ENCODE measurements around the gene MLF2. TPM values are rescaled to one million over a fixed set of nuclear protein-coding genes. Genes with fewer than 3 reads are reported as not detected.
A peak's percentile ranks its signal among the peaks of the same experiment; 100 is the strongest.

MLF2 gene
- 100 to 1,000 TPM; 184 to 208 (median 196) TPM for polyA plus RNA-seq (ENCODE audit: insufficient read length in 3 of 3)

DNA sequence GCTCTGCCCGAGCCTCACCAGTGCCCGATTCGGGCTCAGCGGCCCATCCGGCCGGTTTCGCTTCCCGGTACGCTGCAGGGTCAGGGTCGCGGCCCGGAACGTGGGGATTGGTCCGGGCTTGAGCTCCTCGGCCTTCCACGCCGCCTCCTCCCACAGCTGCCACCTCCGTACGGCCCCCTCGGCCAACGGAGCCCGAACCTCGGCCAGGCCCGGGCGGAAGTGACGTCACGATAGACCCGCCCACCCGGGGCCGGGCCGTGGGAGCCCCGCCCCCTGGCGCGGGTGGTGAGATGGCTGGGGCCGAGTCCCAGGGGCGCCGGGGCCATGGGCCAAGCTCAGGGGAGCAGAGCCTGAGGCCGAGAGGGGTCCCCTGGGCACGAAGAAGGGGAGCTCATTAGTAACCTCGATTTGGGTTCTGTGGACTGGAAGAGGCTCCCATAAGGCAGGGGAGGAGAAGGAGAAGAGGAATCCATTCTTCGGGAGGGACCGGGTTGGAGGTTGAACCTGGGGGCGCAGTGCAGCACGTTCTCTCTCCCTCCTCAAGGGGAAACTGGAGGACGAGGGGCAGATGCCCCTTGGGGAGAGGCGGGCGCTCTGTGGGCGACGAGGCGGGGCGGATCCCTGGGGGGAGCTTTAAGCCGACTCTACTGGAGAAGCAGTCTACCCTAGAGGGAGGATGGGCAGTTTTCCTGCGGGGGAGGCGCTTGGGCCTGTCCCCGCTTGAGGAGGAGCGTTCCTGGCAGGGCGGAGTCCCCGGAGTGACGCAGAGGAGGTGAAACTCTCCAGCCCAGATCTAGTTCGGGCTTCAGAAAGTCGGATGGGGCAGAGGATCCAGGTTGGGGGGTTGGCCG, at the start of gene MLF2:
Gene MLF2, minus strand, starts transcription at position 221 of the 851 bp plus-strand sequence. CDS start 807 bp downstream, outside the sequence.
- DNase-seq (ENCODE audit: low read depth in 3 of 3, low spot score in 2 of 3): peak; percentile 95 to 98 (median 97)

DNA sequence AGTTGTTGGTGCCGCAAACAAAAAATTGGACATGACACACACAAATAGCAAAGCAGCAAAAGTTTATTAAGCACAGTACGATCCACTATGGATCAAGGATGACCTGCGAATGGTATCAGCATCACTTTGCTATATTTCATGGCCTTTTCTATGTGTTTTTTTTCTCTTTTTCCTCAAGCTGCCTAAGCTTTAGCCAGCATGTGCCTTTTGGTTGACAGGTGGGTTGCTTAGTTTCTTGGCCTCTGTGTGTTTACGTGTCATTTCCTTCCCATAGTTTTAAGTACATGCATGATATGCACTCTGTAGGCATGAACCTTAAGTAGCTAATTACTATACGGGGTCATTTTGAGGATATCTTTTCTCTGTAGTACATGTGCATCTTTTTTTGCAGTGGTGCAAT, 46.2 kb upstream of the MLF2 start:
- no peak for DNase-seq (ENCODE audit: low read depth in 3 of 3, low spot score in 2 of 3)

DNA sequence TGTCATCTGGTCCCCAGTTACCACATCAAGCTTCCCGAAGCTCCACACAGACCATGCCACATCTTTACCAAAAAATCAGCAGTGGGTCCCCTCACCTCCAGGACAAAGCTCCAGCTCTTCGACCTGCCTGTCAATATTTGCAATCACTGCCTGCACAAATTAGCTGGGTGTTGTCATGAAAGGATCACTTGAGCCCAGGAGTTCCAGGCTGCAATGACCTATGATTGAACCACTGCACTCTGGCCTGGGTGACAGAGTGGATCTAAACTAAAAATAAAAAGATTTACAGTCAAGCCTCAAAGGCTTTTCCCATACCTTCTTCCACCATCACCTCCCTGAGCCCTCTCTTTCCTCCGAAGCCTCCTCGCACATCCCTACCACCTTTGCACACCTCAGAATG, 43.6 kb upstream of the MLF2 start:
- DNase-seq (ENCODE audit: low read depth in 3 of 3, low spot score in 2 of 3): no peak

GRCh38 chr12:6795088-6795487, 42.1 kb upstream of the MLF2 start:
- no peak for DNase-seq (ENCODE audit: low read depth in 3 of 3, low spot score in 2 of 3)

- no peak for DNase-seq (ENCODE audit: low read depth in 3 of 3, low spot score in 2 of 3)
These were observed 39.7 kb upstream of the MLF2 start for GRCh38 chr12:6792522-6793201.

DNA sequence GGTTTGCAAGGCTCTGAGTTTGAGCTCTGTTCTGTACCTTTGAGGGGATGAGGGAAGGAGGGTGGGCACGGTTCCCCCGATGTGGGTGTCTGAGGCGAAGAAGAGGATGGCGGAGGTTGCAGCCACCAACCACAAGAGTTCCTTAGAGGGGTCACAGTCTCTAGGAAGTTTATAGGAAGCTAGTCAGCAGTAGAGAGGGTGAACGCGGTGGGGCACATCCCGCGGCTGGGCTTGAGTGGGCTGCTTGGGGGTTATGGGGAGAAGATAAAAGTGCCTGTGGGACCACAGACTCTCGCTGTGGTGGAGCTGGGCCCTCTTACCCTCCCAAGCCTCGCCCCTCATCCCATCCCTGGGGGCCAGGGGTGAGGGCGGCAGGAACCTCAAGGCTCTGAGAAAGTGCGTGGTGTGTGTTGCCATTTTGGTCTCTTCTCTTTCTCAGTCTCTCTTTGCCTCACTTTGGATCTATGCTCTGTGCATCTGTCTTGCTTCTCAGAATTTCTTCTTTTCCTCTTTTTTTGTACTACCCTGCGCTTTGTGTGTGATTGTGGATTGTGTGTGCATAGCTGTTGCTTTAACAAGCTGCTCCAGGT, 39.1 kb upstream of the MLF2 start:
- no peak for DNase-seq (ENCODE audit: low read depth in 3 of 3, low spot score in 2 of 3)

GRCh38 chr12:6790496-6791150, 37.7 kb upstream of the MLF2 start:
- DNase-seq (ENCODE audit: low read depth in 3 of 3, low spot score in 2 of 3): no peak

DNA sequence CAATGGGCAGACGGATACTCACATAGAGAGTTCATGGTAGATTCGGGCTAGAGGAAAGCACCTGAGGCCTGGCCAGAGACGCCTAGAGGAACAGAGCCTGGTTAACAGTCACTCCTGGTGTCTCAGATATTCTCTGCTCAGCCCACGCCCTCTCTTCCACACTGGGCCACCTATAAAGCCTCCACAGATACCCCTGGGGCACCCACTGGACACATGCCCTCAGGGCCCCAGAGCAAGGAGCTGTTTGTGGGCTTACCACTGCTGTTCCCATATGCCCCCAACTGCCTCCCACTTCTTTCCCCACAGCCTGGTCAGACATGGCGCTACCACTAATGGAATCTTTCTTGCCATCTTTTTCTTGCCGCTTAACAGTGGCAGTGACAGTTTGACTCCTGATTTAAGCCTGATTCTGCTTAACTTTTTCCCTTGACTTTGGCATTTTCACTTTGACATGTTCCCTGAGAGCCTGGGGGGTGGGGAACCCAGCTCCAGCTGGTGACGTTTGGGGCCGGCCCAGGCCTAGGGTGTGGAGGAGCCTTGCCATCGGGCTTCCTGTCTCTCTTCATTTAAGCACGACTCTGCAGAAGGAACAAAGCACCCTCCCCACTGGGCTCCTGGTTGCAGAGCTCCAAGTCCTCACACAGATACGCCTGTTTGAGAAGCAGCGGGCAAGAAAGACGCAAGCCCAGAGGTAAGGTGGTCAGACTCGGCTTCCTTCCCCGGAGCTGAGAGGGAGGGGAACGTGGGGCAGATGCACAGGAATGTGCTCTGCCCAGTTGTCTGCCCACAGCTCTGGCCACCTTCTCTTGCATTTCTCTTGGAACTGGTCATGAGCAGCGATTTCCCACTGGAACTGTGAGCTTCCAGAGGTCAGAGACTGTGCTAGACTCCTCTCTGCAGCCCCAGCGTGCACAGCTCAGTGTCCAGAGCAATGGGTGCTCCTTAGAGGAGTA, 36.3 kb upstream of the MLF2 start, which contains the start of gene CD4:
Gene CD4, plus strand, starts transcription at position 557 of the 953 bp plus-strand sequence. CDS start 10,611 bp downstream, outside the sequence.
- DNase-seq (ENCODE audit: low read depth in 3 of 3, low spot score in 2 of 3): no peak

- no peak for DNase-seq (ENCODE audit: low read depth in 3 of 3, low spot score in 2 of 3)
These were observed 34.4 kb upstream of the MLF2 start for GRCh38 chr12:6787309-6787708.

DNA sequence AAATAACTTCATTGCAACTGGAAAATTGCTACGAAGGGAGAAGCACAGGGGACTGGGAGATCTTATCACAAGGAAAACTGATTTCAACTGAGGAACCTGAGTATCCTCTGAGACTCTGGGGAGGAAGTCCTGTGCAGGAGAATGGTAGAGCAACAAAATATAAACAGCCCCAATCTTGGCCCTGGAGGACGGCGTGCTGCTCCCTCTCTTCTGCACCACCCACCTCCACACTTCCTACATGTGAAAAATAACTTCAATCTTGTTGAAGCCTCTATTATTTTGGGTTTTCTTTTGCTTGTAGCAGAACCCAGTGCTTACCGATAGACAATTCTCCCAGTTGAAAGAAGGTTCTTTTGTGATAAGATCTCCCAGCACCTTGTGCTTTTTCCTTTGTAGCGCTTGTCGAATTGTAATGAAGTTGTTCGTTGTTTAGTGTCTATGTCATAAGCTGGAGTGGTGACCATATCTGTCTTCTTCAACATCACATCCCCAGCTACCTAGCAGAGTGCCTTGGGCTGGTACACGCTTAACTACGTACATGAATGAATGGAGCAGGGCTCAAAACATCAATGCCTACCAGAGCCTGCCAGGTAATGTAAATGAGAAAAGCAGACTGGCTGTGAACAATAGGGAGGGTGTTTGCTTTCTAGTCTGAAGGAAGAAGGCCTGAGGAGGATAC, 33.6 kb upstream of the MLF2 start:
- DNase-seq (ENCODE audit: low read depth in 3 of 3, low spot score in 2 of 3): no peak

DNA sequence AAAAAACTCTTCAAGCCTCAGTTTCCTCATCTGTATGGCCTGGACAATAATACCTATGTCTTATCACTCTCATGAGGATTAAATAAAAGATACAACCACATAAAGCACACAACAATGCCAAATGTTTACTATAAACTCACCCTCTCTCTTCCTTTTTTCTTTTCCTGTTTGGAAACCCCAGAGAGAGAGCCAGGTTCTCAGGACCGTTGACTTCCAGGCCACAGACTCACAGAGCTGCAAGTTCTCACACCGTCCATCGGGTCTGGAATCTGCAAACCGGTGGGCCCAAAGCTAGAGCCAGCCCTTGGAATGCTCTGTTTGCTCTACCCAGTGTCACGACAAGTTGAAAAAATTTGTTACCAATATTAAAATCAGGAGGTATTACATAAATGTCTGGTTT, 31.8 kb upstream of the MLF2 start:
- no peak for DNase-seq (ENCODE audit: low read depth in 3 of 3, low spot score in 2 of 3)

GRCh38 chr12:6784296-6784695, 31.4 kb upstream of the MLF2 start:
- no peak for DNase-seq (ENCODE audit: low read depth in 3 of 3, low spot score in 2 of 3)

- DNase-seq (ENCODE audit: low read depth in 3 of 3, low spot score in 2 of 3): no peak
These were observed 30.9 kb upstream of the MLF2 start for GRCh38 chr12:6783828-6784227.

- DNase-seq (ENCODE audit: low read depth in 3 of 3, low spot score in 2 of 3): no peak
These were observed 30.1 kb upstream of the MLF2 start for GRCh38 chr12:6782850-6783566.

DNA sequence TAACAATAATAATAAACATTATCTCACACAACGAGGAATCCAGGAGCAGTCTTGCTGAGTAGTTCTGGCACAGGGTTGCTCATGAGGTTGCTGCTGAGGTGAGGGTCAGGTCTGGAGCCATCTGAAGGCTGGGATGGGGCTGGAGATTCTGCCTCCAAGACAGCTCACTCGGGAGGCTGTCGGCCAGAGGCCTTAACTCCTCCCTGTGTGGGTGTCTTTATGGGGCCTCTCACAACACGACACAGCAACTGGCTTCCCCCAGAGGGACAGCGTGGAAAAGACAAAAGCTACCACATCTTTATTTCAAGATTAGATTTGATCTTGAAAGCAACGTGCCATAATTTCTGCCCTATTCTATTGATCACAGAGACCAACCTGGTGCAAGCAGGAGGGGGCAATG, 29.2 kb upstream of the MLF2 start:
- no peak for DNase-seq (ENCODE audit: low read depth in 3 of 3, low spot score in 2 of 3)

DNA sequence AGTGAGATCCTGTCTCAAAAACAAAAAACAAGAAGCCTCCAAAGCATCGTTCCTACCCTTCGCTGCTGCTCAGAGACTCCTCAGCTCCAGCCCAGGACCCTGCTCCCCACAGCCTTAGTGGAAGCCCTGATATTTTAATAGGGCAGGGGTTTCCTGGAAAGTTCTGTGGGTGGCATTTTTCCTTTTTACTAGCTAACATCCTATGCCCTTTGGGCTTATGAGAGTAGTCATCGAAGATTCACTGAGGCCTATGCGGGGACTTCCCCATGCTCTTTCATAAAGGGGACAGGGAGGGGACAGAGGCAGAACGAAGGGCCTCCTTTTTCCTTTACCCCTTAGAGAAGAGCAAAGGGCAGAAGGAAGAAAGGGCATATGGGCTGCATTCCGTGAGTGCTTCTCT, 27.6 kb upstream of the MLF2 start:
- DNase-seq (ENCODE audit: low read depth in 3 of 3, low spot score in 2 of 3): no peak

GRCh38 chr12:6779708-6780432, 26.9 kb upstream of the MLF2 start:
- DNase-seq (ENCODE audit: low read depth in 3 of 3, low spot score in 2 of 3): no peak

All from right renal cortex interstitium (tissue), 3 donors.